ENCODE data around the gene COLQ.
"Not testable (repeated sequence)": the region's sequence is repeated elsewhere in the genome, so short reads cannot be mapped to it uniquely, and the experiment has no call there.

The COLQ gene

DNA sequence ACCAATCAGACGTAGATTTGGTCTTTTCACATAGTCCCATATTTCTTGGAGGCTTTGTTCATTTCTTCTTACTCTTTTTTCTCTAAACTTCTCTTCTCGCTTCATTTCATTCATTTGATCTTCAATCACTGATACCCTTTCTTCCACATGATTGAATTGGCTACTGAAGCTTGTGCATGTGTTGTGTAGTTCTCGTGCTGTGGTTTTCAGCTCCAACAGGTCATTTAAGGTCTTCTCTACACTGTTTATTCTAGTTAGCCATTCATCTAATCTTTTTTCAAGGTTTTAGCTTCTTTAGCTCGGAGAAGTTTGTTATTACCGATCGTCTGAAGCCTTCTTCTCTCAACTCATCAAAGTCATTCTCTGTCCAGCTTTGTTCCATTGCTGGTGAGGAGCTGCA is 37.0 kb downstream of the COLQ start:
- not testable (repeated sequence) for H3K4me1 ChIP-seq (ENCODE audit: control insufficient read depth, insufficient read depth, low read length); H3K36me3 ChIP-seq (ENCODE audit: control insufficient read depth, insufficient read depth, low read length); H3K9ac ChIP-seq (ENCODE audit: low read depth, low read length); H3K4me3 ChIP-seq (ENCODE audit: low read depth, low read length); H3K9me3 ChIP-seq (ENCODE audit: control insufficient read depth, insufficient read depth, low read length); H3K27me3 ChIP-seq (ENCODE audit: control insufficient read depth, insufficient read depth, low read length)

DNA sequence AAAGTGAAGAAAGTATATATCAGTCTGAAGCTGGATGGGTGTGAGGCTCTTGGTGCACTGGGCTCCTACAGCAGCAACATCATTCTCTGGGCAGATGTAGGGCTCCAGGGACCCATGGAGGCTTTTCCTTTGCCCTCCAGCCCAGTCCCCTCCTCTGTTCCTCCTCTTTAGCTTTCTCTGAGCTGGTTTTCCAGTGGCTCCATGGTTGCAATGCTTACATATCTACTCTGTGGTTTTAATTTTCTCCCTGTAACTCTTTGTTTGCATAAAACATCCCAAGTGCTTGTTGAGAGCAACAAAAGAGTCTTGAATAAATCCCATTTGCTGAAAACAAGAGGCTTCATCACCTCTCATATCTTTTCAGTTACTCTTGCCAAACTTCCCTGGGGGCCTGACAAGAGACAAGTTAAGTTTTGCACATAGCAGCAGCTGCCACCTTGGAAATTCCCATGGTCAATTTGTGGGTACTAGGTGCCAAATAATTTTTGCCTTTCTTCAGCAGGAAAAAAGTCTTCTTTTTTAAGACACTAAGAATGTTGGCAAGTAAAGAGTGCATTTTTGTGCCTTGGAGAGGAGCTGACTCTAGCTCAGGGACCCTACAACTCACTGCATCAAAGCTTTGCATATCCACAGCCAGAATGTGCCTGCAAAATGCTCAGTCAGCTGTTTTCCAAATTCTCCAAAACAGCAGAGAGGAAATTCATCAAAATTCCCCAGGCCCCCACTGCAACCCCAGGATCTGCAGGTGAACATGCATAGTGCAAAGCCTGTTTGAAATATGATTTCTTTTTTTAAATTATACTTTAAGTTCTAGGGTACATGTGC is 41.9 kb downstream of the COLQ start:
- no peaks in the 10 kb centered on the region for H3K36me3 ChIP-seq (ENCODE audit: control insufficient read depth, insufficient read depth, low read length)
- no peak overlapping the region for H3K9ac ChIP-seq (ENCODE audit: low read depth, low read length)
- no peaks in the 10 kb centered on the region for H3K9me3 ChIP-seq (ENCODE audit: control insufficient read depth, insufficient read depth, low read length)
- H3K27me3 ChIP-seq (ENCODE audit: control insufficient read depth, insufficient read depth, low read length): no peaks in the 10 kb centered on the region
- no peaks in the 10 kb centered on the region for H3K4me1 ChIP-seq (ENCODE audit: control insufficient read depth, insufficient read depth, low read length)
- no peak overlapping the region for H3K4me3 ChIP-seq (ENCODE audit: low read depth, low read length)

DNA sequence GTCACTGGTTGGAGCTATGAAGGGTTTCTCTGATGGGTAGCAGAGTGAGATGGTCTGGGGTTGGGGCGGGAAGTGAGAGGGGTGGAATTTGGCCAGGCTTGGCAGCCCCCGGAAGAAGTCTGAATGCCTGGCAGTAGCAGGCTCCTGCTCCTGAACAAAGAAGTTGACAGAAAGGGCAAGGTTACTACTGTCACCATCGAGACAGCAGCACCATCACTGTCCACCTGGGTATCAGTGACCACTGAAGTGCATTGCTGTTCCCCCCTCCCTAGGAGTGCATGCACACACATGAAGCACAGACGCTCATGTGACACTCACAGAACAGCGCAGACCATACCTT is 42.9 kb downstream of the COLQ start:
- Histone ChIP-seq H3K4me3 (ENCODE audit: low read depth, low read length) (no peak overlapping the region), H3K9ac (ENCODE audit: low read depth, low read length) (no peak overlapping the region), H3K27me3 (ENCODE audit: control insufficient read depth, insufficient read depth, low read length) (no peaks in the 10 kb centered on the region), H3K9me3 (ENCODE audit: control insufficient read depth, insufficient read depth, low read length) (no peaks in the 10 kb centered on the region), H3K4me1 (ENCODE audit: control insufficient read depth, insufficient read depth, low read length) (peaks cover 2% of the 10 kb centered on the region), H3K36me3 (ENCODE audit: control insufficient read depth, insufficient read depth, low read length) (no peaks in the 10 kb centered on the region)

DNA sequence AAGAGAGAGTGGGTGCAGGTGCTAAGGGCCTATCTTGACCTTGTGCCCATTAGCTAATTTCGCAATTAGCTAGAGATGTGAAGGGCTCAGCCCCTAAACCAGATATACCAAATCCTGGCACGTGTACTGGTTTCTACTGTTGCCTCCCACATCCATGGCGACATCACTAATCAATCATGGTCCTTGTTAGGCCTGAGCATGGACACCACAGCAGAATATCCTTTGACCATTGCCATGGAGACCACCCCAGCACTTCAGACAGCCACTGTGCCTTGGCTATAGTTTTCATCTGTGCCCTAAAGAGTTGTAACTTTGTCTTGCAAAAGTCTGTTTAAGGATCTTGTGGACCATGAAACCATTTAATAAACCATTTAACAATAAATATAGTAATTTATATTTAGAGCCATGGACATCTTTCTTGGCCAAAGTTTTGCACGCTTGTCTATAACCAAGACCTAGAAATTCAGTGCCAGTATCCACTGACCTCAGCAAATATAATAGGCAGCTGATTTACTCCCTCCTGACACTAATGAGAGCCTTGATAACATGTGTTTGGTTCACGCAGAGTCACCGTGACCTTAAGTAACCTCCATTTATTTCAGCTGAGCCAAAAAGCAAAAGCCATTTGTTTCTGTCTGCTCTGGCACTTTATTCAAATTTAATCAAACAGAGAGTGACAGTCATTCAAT is 43.4 kb downstream of the COLQ start:
- Histone ChIP-seq H3K4me1 (ENCODE audit: control insufficient read depth, insufficient read depth, low read length) (peaks cover 2% of the 10 kb centered on the region), H3K9me3 (ENCODE audit: control insufficient read depth, insufficient read depth, low read length) (no peaks in the 10 kb centered on the region), H3K36me3 (ENCODE audit: control insufficient read depth, insufficient read depth, low read length) (no peaks in the 10 kb centered on the region), H3K27me3 (ENCODE audit: control insufficient read depth, insufficient read depth, low read length) (no peaks in the 10 kb centered on the region), H3K9ac (ENCODE audit: low read depth, low read length) (no peak overlapping the region), H3K4me3 (ENCODE audit: low read depth, low read length) (no peak overlapping the region)

DNA sequence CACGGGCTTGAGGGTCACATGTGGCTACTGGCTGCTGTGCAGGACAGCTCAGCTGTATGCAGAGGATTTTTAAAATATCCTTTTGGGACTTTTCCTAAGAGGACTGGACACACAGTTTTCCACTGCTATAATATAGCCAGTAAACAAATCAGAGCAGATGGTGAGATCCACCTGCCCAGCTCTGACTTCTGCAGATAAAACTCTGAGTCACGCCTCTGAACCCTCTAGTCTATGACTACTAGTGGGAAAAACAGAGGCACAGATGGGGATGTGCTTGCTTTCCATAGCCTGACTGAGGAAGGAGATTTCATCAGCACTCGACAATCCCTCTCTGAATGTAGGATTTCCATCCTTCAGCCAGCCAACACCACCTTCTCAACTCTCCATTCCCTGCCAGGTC is 45.1 kb downstream of the COLQ start:
- no peak overlapping the region for H3K9ac ChIP-seq (ENCODE audit: low read depth, low read length)
- H3K4me1 ChIP-seq (ENCODE audit: control insufficient read depth, insufficient read depth, low read length): peaks cover 2% of the 10 kb centered on the region
- H3K36me3 ChIP-seq (ENCODE audit: control insufficient read depth, insufficient read depth, low read length): no peaks in the 10 kb centered on the region
- no peak overlapping the region for H3K4me3 ChIP-seq (ENCODE audit: low read depth, low read length)
- H3K27me3 ChIP-seq (ENCODE audit: control insufficient read depth, insufficient read depth, low read length): no peaks in the 10 kb centered on the region
- no peaks in the 10 kb centered on the region for H3K9me3 ChIP-seq (ENCODE audit: control insufficient read depth, insufficient read depth, low read length)

DNA sequence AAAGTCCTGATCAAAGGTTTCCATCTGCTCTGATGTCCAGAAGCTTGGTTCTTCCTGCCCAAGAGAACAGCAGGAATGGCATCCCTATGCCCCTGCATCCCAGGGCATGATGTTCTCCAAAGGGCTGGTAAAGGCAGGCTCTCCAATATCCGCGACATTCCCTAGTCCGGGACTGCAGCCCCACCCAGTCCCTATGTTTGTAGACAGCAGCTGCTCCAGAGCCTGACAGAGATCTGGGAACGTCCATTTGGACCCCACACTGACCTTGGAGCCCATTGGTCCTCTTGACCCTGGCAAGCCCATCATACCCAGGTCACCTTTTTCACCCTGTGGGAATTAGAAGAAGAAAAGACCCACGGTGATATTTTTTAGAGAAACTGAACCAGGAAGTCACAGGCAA is 46.3 kb downstream of the COLQ start:
- Histone ChIP-seq H3K27me3 (ENCODE audit: control insufficient read depth, insufficient read depth, low read length) (no peaks in the 10 kb centered on the region), H3K36me3 (ENCODE audit: control insufficient read depth, insufficient read depth, low read length) (no peaks in the 10 kb centered on the region), H3K9ac (ENCODE audit: low read depth, low read length) (no peak overlapping the region), H3K4me3 (ENCODE audit: low read depth, low read length) (no peak overlapping the region), H3K4me1 (ENCODE audit: control insufficient read depth, insufficient read depth, low read length) (peaks cover 2% of the 10 kb centered on the region), H3K9me3 (ENCODE audit: control insufficient read depth, insufficient read depth, low read length) (no peaks in the 10 kb centered on the region)

DNA sequence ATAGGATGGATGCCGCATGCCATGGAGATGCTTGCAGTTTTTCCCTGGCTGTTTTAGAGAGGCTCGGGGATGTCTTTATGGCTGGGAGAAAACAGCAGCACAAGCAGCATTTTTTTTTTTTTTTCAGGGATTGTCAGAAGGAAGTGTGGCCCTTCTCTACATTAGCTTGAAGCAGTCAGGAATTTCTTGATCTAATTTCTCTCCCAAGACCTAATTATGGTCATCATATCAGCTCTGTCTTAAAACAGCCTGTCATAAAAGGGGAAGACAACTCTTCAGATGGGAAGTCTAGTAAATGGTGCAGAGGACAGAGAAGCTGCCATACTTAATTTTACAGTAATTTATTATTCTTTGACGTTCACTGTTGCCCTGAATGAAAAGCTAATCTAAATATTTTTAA is 49.6 kb downstream of the COLQ start:
- no peaks in the 10 kb centered on the region for H3K27me3 ChIP-seq (ENCODE audit: control insufficient read depth, insufficient read depth, low read length)
- H3K9ac ChIP-seq (ENCODE audit: low read depth, low read length): no peak overlapping the region
- H3K9me3 ChIP-seq (ENCODE audit: control insufficient read depth, insufficient read depth, low read length): no peaks in the 10 kb centered on the region
- no peak overlapping the region for H3K4me3 ChIP-seq (ENCODE audit: low read depth, low read length)
- peaks cover 2% of the 10 kb centered on the region for H3K4me1 ChIP-seq (ENCODE audit: control insufficient read depth, insufficient read depth, low read length)
- no peaks in the 10 kb centered on the region for H3K36me3 ChIP-seq (ENCODE audit: control insufficient read depth, insufficient read depth, low read length)

DNA sequence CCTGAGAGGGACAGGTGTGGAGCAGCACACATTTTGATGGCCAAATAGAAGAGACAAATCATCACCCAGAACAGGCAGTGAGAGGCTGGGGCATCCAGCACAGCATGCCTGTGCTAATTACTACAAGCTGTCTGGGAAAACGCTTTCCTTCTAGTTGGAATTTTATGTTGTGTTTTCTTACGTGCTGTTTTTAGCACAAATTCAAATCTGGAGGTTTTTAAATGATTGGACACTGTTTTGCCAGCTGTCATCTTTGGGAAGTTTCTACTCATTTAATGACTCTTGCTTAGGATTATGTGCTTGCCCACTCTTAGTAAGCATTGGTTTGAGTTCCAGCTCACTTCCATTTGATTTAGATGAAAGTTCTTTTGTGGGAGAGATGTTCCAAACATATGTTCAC is 50.7 kb downstream of the COLQ start:
- peaks cover 2% of the 10 kb centered on the region for H3K4me1 ChIP-seq (ENCODE audit: control insufficient read depth, insufficient read depth, low read length)
- no peak overlapping the region for H3K9ac ChIP-seq (ENCODE audit: low read depth, low read length)
- no peaks in the 10 kb centered on the region for H3K27me3 ChIP-seq (ENCODE audit: control insufficient read depth, insufficient read depth, low read length)
- H3K9me3 ChIP-seq (ENCODE audit: control insufficient read depth, insufficient read depth, low read length): no peaks in the 10 kb centered on the region
- no peak overlapping the region for H3K4me3 ChIP-seq (ENCODE audit: low read depth, low read length)
- H3K36me3 ChIP-seq (ENCODE audit: control insufficient read depth, insufficient read depth, low read length): no peaks in the 10 kb centered on the region

DNA sequence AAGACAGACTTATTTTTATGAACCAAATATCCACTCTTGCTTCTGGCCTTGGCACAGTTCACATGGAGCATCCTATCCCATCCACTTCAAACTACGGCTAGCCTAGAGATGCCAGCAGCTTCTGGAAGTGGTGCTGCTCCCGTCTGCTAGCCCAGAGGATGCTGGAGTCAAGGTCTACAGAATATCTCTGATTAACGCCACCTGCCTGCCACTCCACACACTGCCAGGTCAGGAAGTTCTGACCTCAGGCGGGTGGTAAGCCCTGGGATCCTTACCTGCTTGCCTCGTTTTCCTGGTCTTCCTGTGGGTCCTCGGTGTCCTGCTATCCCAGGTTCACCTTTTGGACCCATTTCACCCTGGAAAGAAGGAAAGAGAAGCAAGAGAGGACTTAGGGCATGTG is 51.2 kb downstream of the COLQ start:
- Histone ChIP-seq H3K4me1 (ENCODE audit: control insufficient read depth, insufficient read depth, low read length) (peaks cover 2% of the 10 kb centered on the region), H3K27me3 (ENCODE audit: control insufficient read depth, insufficient read depth, low read length) (no peaks in the 10 kb centered on the region)

DNA sequence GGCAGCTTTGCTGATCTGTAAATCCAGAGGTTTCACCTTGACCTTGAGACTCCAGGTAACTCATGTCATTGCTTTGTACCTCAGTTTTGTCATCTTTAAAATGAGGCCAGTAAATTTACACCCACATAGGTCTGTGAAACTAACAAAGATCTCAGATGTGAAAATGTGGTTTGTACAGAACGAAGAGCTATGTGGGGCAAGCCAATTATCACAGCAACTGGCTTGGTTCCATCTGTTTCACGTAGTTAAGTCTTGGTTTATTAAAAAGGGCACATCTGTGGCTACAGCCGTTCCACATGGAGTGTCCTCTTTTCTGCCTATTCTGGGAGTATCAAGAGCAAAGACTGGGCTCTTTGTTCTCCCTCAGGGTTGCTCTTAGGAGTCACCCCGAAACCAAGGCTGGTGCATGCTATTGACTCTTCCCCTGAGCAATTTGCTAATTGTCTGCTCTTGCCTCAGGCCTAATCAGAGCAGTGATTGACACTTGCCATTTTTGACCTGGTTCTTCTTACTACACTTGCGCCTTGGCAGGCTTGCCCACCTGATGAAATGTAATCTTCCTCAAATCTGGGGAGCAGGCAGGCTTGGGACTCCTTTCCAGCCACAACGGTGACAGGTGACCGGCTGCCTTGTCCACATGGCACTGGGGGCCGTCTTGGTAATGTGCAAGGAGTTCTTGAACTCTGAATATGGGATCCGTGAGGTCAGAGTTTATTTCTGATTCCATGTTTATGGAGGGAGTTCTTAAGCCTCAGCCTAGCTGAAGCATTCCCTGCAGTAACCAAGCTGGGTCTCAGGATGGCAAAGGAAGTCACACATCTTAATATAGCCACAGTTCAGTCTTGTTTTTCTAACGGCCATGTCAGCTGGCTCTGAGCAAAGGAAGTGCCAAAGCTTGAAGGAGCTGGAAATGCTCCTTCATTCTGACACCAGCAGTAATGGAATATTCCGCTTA is 54.0 kb downstream of the COLQ start:
- H3K27me3 ChIP-seq (ENCODE audit: control insufficient read depth, insufficient read depth, low read length): no peaks in the 10 kb centered on the region
- H3K9me3 ChIP-seq (ENCODE audit: control insufficient read depth, insufficient read depth, low read length): no peaks in the 10 kb centered on the region
- no peaks in the 10 kb centered on the region for H3K36me3 ChIP-seq (ENCODE audit: control insufficient read depth, insufficient read depth, low read length)
- no peaks in the 10 kb centered on the region for H3K4me1 ChIP-seq (ENCODE audit: control insufficient read depth, insufficient read depth, low read length)
- H3K9ac ChIP-seq (ENCODE audit: low read depth, low read length): no peak overlapping the region
- no peak overlapping the region for H3K4me3 ChIP-seq (ENCODE audit: low read depth, low read length)

More for the DNA sequence above, 51.2 kb downstream of the COLQ start:
- Histone ChIP-seq H3K4me3 (ENCODE audit: low read depth, low read length) (no peak overlapping the region), H3K9ac (ENCODE audit: low read depth, low read length) (no peak overlapping the region), H3K9me3 (ENCODE audit: control insufficient read depth, insufficient read depth, low read length) (no peaks in the 10 kb centered on the region), H3K36me3 (ENCODE audit: control insufficient read depth, insufficient read depth, low read length) (no peaks in the 10 kb centered on the region)

DNA sequence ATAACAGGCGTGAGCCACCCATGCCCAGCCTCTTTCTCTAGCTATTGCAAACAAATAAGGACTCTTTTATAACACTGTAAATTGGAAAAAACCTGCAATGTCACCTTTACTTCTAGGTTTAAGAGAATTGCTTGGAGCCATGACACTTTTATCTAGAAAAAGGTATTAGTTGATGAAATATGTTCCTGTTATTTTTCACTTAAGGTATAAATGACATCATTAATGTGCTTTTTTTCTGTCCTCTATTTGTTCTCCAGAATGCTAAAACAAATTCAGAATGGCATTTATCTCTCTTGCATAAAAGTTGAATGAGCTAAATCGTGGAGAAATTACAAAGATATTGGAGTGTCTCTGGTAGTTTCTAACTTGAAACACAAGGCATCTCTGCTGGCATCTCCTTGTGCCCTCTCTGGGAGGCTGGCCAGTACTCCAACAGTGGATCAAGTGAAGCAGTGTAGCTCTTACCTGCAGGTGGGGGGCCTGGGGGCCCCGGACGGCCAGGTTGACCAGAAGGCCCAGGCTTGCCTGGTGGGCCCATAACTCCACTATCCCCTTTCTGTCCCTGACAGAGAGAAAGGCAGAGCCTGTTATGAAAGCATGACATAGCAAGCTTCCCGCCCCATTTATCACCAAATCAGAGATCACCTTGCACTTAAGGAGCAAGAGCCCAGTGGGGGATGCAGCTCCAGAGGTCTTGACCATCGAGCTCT is 55.5 kb downstream of the COLQ start:
- Histone ChIP-seq H3K9ac (ENCODE audit: low read depth, low read length) (no peak overlapping the region), H3K27me3 (ENCODE audit: control insufficient read depth, insufficient read depth, low read length) (no peaks in the 10 kb centered on the region), H3K9me3 (ENCODE audit: control insufficient read depth, insufficient read depth, low read length) (no peaks in the 10 kb centered on the region), H3K36me3 (ENCODE audit: control insufficient read depth, insufficient read depth, low read length) (no peaks in the 10 kb centered on the region), H3K4me1 (ENCODE audit: control insufficient read depth, insufficient read depth, low read length) (no peaks in the 10 kb centered on the region), H3K4me3 (ENCODE audit: low read depth, low read length) (no peak overlapping the region)

Measured in iPS-15b (cell line).